SKM-1 treated with dmso at 0.1 percent for 144 hours (cell line): ENCODE data around the gene ZNF433.
"Not testable (repeated sequence)": the region's sequence is repeated elsewhere in the genome, so short reads cannot be mapped to it uniquely, and the experiment has no call there.

Source experiments
- DNase-seq: peaks from one replicate; lab custom pipeline; 2025; ENCODE audit not compliant: unreplicated experiment; lab: John Stamatoyannopoulos, UW

ZNF433 gene

DNA sequence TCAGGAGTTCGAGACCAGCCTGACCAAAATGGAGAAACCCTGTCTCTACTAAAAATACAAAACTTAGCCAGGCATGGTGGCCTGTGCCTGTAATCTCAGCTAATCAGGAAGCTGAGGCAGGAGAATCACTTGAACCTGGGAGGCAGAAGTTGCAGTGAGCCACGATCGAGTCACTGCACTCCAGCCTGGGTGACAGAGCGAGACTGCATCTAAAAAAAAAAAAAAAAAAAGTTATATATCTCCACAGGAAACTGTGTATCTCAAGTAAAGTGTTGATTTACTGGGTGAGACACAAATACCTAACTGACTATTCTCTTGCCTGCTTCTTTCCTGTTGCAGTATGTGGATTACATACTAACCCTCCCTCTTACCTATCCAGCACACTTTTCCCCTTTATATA, 43.6 kb downstream of the ZNF433 start:
- not testable (repeated sequence) for DNase-seq

- DNase-seq = no peak
These were observed 46.4 kb downstream of the ZNF433 start for GRCh38 chr19:11989112-11989456.

GRCh38 chr19:11987405-11988281, 47.8 kb downstream of the ZNF433 start:
- DNase-seq = peak; percentile 96

DNA sequence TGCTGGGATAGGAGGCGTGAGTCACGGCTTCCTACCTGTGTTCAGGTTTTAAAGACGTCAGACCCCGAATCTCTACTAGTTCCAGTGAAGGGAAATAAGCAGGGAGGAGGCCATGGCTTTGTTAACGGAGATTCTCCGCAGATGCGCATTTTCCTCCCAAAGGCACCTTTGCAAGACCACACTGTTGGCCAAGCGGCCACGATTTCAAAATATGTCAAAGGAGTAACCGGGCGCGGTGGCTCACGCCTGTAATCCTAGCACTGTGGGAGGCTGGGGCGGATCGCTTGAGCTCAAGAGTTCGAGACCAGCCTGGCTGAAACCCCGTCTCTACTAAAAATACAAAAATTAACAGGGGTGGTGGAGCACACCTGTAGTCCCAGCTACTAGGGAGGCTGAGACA, 48.7 kb downstream of the ZNF433 start:
- DNase-seq = no peak

GRCh38 chr19:11984986-11985385, 50.5 kb downstream of the ZNF433 start:
- no peak for DNase-seq

- DNase-seq = no peak
These were observed 53.0 kb downstream of the ZNF433 start for GRCh38 chr19:11982526-11982925.

DNA sequence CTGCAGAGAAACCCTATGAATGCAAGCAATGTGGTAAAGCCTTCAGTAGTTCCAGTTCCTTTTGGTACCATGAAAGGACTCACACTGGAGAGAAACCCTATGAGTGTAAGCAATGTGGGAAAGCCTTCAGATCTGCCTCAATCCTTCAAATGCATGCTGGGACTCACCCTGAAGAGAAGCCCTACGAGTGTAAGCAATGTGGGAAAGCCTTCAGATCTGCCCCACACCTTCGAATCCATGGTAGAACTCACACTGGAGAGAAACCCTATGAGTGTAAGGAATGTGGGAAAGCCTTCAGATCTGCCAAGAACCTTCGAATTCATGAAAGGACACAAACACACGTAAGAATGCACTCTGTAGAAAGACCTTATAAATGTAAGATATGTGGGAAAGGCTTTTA, 56.0 kb downstream of the ZNF433 start:
- no peak for DNase-seq

GRCh38 chr19:11978492-11979100, 56.9 kb downstream of the ZNF433 start:
- no peak for DNase-seq

DNA sequence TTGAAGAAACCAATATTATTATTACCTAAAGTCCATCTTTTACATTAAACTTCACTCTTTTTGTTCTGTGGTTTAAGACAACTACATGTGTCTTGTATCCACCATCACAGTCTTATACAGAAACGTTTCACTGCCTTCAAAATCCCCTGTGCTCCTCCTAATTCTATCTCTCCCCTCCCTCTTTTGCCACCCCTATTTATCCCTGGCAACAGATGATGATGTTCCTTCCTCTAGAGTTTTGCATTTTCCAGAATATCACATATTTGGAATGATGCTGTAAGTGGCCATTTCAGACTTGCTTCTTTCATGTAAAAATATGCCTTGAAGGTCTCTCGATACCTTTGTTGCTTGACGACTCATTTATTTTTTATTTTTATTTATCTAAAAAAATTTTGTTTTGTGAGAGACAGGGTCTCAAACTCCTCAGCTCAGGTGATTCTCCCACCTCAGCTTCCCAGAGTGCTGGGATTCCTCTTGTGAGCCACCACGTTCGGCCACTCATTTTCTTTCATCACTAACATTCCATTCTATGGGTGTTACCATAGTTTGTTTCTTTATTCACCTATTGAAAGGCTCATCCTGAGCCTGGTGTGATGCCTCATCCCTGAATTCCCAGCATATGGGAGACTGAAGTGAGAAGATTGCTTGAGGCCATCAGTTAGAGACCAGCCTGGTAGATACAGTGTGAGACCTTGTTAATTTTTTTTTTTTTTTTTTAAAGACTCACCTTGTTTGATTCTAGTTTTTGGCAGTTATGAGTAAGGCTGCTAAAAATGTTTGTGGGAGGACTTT, 62.3 kb downstream of the ZNF433 start:
- no peak for DNase-seq

DNA sequence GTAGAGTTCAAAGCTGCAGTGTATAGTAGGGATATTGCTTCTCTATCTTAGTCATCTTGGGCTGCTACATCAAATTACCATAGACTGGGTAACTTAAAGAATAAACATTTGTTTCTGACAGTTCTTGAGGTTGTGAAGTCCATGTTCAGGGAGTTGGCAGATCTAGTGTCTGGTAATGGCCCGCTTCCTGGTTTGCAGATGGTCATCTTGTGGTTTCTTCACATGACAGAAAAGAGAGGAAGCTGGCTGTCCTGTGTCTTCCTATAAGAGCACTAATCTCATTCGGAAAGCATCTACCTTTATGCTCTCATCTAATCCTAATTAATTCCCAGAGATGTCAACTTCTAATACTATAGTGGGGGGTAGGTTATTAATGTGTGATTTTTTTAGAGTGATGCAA, 64.4 kb downstream of the ZNF433 start:
- DNase-seq = no peak

DNA sequence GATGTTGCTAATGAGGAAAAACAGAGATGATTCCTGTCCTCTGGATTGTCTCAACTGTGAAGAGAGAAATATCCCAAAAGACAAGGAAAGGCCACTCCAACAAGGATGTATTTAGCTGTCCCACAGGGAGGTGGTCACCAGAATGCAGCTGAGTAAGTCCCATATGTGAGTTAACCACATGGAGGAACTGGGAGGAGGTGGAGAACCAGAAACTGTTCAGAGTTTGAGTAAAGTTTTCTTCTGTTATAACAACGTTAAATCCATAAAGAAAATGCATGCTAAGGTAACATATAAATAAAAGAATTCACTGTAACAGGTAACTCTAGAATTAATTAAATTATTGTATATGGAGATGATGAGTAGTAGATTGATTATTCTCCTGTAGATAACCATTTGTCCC, 65.3 kb downstream of the ZNF433 start:
- no peak for DNase-seq

GRCh38 chr19:11964858-11965645, 70.4 kb downstream of the ZNF433 start, which contains the start of gene ZNF763:
TSS of gene ZNF763 (plus strand) at chr19:11965040. CDS start at chr19:11965209, 169 bp downstream.
- peak; percentile 86 for DNase-seq
